Measurements from ENCODE around the gene SELENOP. TPM values are rescaled to one million over a fixed set of nuclear protein-coding genes. Genes with fewer than 3 reads are reported as not detected.

Gene SELENOP
- total and polyA plus RNA-seq, 7 donors: 34.3 to 155 (median 96.6) TPM

- ATAC-seq: no peak
- Histone ChIP-seq H3K36me3 (ENCODE audit: insufficient read depth in 1 of 2, low read depth in 1 of 2) (no peaks in the 10 kb centered on the region), H3K27ac (no peak overlapping the region), H3K27me3 (ENCODE audit: insufficient read depth in 3 of 3, low read length in 2 of 3) (no peaks in the 10 kb centered on the region), H3K9me3 (no peaks in the 10 kb centered on the region), H3K4me3 (no peak overlapping the region), H3K4me1 (peaks cover 12% of the 10 kb centered on the region)
- intact Hi-C loops (cut with DNase I): no loop called here
- no peak for TF ChIP-seq CTCF (IDR thresholded peaks at IDR 0.05)
- no peak for DNase-seq
- WGBS, 3 donors: 81 to 86% (median 83%) methylated on average over 3 of the region's 3 CpGs
Measured at GRCh38 chr5:42843675-42844292, 32.1 kb upstream of the SELENOP start.

GRCh38 chr5:42842921-42843641, 31.4 kb upstream of the SELENOP start:
- Histone ChIP-seq H3K27me3 (ENCODE audit: insufficient read depth in 3 of 3, low read length in 2 of 3) (no peaks in the 10 kb centered on the region), H3K4me3 (no peak overlapping the region), H3K4me1 (peaks cover 12% of the 10 kb centered on the region), H3K9me3 (no peaks in the 10 kb centered on the region), H3K27ac (no peak overlapping the region), H3K36me3 (ENCODE audit: insufficient read depth in 1 of 2, low read depth in 1 of 2) (no peaks in the 10 kb centered on the region)
- ATAC-seq: no peak
- no peak for TF ChIP-seq CTCF (IDR thresholded peaks at IDR 0.05)
- no peak for DNase-seq
- intact Hi-C loops (cut with DNase I): no loop called here
- 36 to 49% (median 38%) methylated on average over 4 of the region's 4 CpGs for WGBS, 3 donors

GRCh38 chr5:42840842-42841567, 29.3 kb upstream of the SELENOP start:
- Histone ChIP-seq H3K4me1 (peaks cover 12% of the 10 kb centered on the region), H3K27me3 (ENCODE audit: insufficient read depth in 3 of 3, low read length in 2 of 3) (no peaks in the 10 kb centered on the region), H3K36me3 (ENCODE audit: insufficient read depth in 1 of 2, low read depth in 1 of 2) (no peaks in the 10 kb centered on the region), H3K27ac (peak overlapping the region; percentile 30), H3K4me3 (no peak overlapping the region), H3K9me3 (no peaks in the 10 kb centered on the region)
- no peak for TF ChIP-seq CTCF (IDR thresholded peaks at IDR 0.05)
- WGBS, 3 donors: 70 to 83% (median 71%) methylated on average over 5 of the region's 5 CpGs
- DNase-seq (no peak), ATAC-seq (no peak)
- intact Hi-C loops (cut with DNase I): no loop called here

GRCh38 chr5:42840269-42840668, 28.6 kb upstream of the SELENOP start:
- Histone ChIP-seq H3K27ac (peak overlapping the region; percentile 30), H3K27me3 (ENCODE audit: insufficient read depth in 3 of 3, low read length in 2 of 3) (no peaks in the 10 kb centered on the region), H3K4me3 (no peak overlapping the region), H3K4me1 (peaks cover 12% of the 10 kb centered on the region), H3K9me3 (no peaks in the 10 kb centered on the region), H3K36me3 (ENCODE audit: insufficient read depth in 1 of 2, low read depth in 1 of 2) (no peaks in the 10 kb centered on the region)
- peak in 3 of 4 donors; percentile 13 to 60 (median 31) for ATAC-seq
- TF ChIP-seq CTCF (IDR thresholded peaks at IDR 0.05): no peak
- DNase-seq: peak; percentile 49 to 66
- WGBS, 3 donors: 26 to 35% (median 28%) methylated on average over 6 of the region's 6 CpGs
- intact Hi-C loops (cut with DNase I): no loop called here
